ENCODE measurements around the gene TGFBR3. TPM values are rescaled to one million over a fixed set of nuclear protein-coding genes. Genes with fewer than 3 reads are reported as not detected.

TGFBR3 gene
- total and polyA plus RNA-seq, 2 of the 13 experiments (the other 11 are each of a cell fraction or from before 2014, with no cell fraction given): 76.5 to 195 TPM

- H3K4me1 ChIP-seq (ENCODE audit: insufficient read depth, low read length): peaks cover 35% of the 10 kb centered on the region
- CTCF ChIA-PET (ENCODE audit: low intra/inter-chr PET ratio, low total read pairs): no interaction called here
- peaks cover 8% of the 10 kb centered on the region; the same call in 1 of the 2 replicates for H4K20me1 ChIP-seq (ENCODE audit: insufficient read depth, low read length)
- no peak overlapping the region for H3K4me2 ChIP-seq (ENCODE audit: low read depth, low read length)
- no peak for TF ChIP-seq FIP1L1 (IDR thresholded peaks at IDR 0.05; ENCODE audit: borderline replicate concordance, insufficient read depth, low read depth, low read length)
- TF ChIP-seq RBM22 (optimal IDR thresholded peaks at IDR 0.05; ENCODE audit: low read length): peak; percentile 41
- no peak overlapping the region for H3K27ac ChIP-seq (ENCODE audit: extremely low read length, insufficient read depth, low read length)
- 72% methylated on average over 8 of the region's 8 CpGs for WGBS (ENCODE audit: low lambda C conversion rate)
- H3K4me3 ChIP-seq (replicated peaks in 1 of 3; ENCODE audit: insufficient read depth in 1 of 3, low read depth in 2 of 3, low read length in 3 of 3): no peak overlapping the region
- POLR2A ChIA-PET: no interaction called here
- H3K9ac ChIP-seq (ENCODE audit: insufficient read depth, low read depth, low read length): no peak overlapping the region
- no peak overlapping the region for H2AFZ ChIP-seq (ENCODE audit: low read length)
- DNase-seq (ENCODE audit: low spot score): no peak
- H3K27me3 ChIP-seq (ENCODE audit: control insufficient read depth in 1 of 2, insufficient read depth in 2 of 2, low read length in 2 of 2): no peaks in the 10 kb centered on the region
- BruUV-seq (replicated peaks): no TSS peak
- intact Hi-C loops (cut with micrococcal nuclease; ENCODE audit: unreplicated experiment) (no loop called here), in situ Hi-C loops (cut with HindIII; ENCODE audit: extremely low pct_ligation_motif_present, low pct_unique_long_range_greater_than_20kb) (no loop called here)
- peaks cover 28 to 85% of the 10 kb centered on the region in 2 experiments for H3K36me3 ChIP-seq (replicated peaks in 1 of 2; ENCODE audit: control insufficient read depth in 1 of 2, insufficient read depth in 2 of 2, low read length in 2 of 2)
- H3K79me2 ChIP-seq (ENCODE audit: insufficient read depth, low read length): peaks cover 12% of the 10 kb centered on the region
- H3K9me3 ChIP-seq (ENCODE audit: low read length): no peaks in the 10 kb centered on the region
- no peak for ATAC-seq
- no peak for FAIRE-seq
Observed at GRCh38 chr1:91733108-91733710, 152.7 kb downstream of the TGFBR3 start.

GRCh38 chr1:91732291-91733107, 153.5 kb downstream of the TGFBR3 start:
- peaks cover 31% of the 10 kb centered on the region for H3K4me1 ChIP-seq (ENCODE audit: insufficient read depth, low read length)
- H3K4me2 ChIP-seq (ENCODE audit: low read depth, low read length): no peak overlapping the region
- FAIRE-seq (no peak), DNase-seq (ENCODE audit: low spot score) (no peak), ATAC-seq (no peak)
- H3K27ac ChIP-seq (ENCODE audit: extremely low read length, insufficient read depth, low read length): no peak overlapping the region
- H3K36me3 ChIP-seq (replicated peaks in 1 of 2; ENCODE audit: control insufficient read depth in 1 of 2, insufficient read depth in 2 of 2, low read length in 2 of 2): peaks cover 27 to 84% of the 10 kb centered on the region in 2 experiments
- H2AFZ ChIP-seq (ENCODE audit: low read length): no peak overlapping the region
- peaks cover 9% of the 10 kb centered on the region for H3K79me2 ChIP-seq (ENCODE audit: insufficient read depth, low read length)
- in situ Hi-C loops (cut with HindIII; ENCODE audit: extremely low pct_ligation_motif_present, low pct_unique_long_range_greater_than_20kb) (no loop called here), intact Hi-C loops (cut with micrococcal nuclease; ENCODE audit: unreplicated experiment) (no loop called here)
- H4K20me1 ChIP-seq (ENCODE audit: insufficient read depth, low read length): peaks cover 4% of the 10 kb centered on the region; the same call in 1 of the 2 replicates
- no peak overlapping the region for H3K9ac ChIP-seq (ENCODE audit: insufficient read depth, low read depth, low read length)
- H3K9me3 ChIP-seq (ENCODE audit: low read length): no peaks in the 10 kb centered on the region
- H3K4me3 ChIP-seq (replicated peaks in 1 of 3; ENCODE audit: insufficient read depth in 1 of 3, low read depth in 2 of 3, low read length in 3 of 3): no peak overlapping the region
- no peaks in the 10 kb centered on the region for H3K27me3 ChIP-seq (ENCODE audit: control insufficient read depth in 1 of 2, insufficient read depth in 2 of 2, low read length in 2 of 2)
- 95% methylated on average over 14 of the region's 15 CpGs for WGBS (ENCODE audit: low lambda C conversion rate)
- no TSS peak for BruUV-seq (replicated peaks)
- POLR2A ChIA-PET: no interaction called here
- CTCF ChIA-PET (ENCODE audit: low intra/inter-chr PET ratio, low total read pairs): no interaction called here
- TF ChIP-seq ZNF749 (CRISPR knock-in tag; IDR thresholded peaks at IDR 0.05; ENCODE audit: borderline replicate concordance) (no peak), BRD4 (CRISPR knock-in tag; IDR thresholded peaks at IDR 0.05) (no peak), ZFP91 (CRISPR knock-in tag; IDR thresholded peaks at IDR 0.05; ENCODE audit: borderline replicate concordance) (no peak), AGO2 (optimal IDR thresholded peaks at IDR 0.05; ENCODE audit: low read depth, low read length) (peak; percentile 20), MXI1 (IDR thresholded peaks at IDR 0.05; ENCODE audit: borderline replicate concordance, low read depth, low read length) (no peak), LCORL (IDR thresholded peaks at IDR 0.05) (no peak), LCORL (CRISPR knock-in tag; IDR thresholded peaks at IDR 0.05) (no peak), ISX (CRISPR knock-in tag; conservative IDR thresholded peaks at IDR 0.05) (no peak), ZNF773 (CRISPR knock-in tag; IDR thresholded peaks at IDR 0.05; ENCODE audit: borderline replicate concordance) (no peak)
